H1 (cell line): Measurements from ENCODE around the gene GDNF. TPM values are rescaled to one million over a fixed set of nuclear protein-coding genes. Genes with fewer than 3 reads are reported as not detected.

ENCODE experiments used
- CTCF ChIA-PET: fragments of 300-600 bp; sonication (Branson Sonifier 250); formaldehyde crosslinking; loops from one replicate; lab custom pipeline; 2021; ENCODE audit not compliant: partially characterized antibody; lab: Charles Lee
- POLR2A ChIA-PET: fragments of 300-600 bp; sonication (Branson Sonifier 250); formaldehyde crosslinking; loops from one replicate; lab custom pipeline; 2021; ENCODE audit warnings: inconsistent platforms; ENCODE audit not compliant: partially characterized antibody; lab: Charles Lee
- DNase-seq, 2 experiments: peaks; one replicate each; pipeline versions ENCODE4 v3.0.0 to v3.0.0-alpha.2; 2010 to 2022; ENCODE audit warnings: low spot score in 2 of 2, low read depth in 1 of 2, mixed read lengths in 1 of 2
- FAIRE-seq: peaks from 2 replicates; lab custom pipeline; 2011; peaks lifted over from hg19 to GRCh38; lab: Jason Lieb, UNC
- H2AFZ ChIP-seq: 2 replicates; pipeline ENCODE4 v1.8.1; 2012; ENCODE audit warnings: low read length, inconsistent platforms
- H2AK5ac ChIP-seq: 2 replicates; pipeline ENCODE4 v1.6.1; 2013; ENCODE audit warnings: low read depth, low read length
- H2BK120ac ChIP-seq: replicated peaks from 2 replicates; pipeline ENCODE3; 2013; ENCODE audit warnings: low read depth, low read length, inconsistent platforms
- H2BK12ac ChIP-seq: 2 replicates; pipeline ENCODE4 v1.6.1; 2013; ENCODE audit warnings: low read depth, low read length
- H2BK15ac ChIP-seq: 2 replicates; pipeline ENCODE4 v1.6.1; 2013; ENCODE audit warnings: low read length
- H2BK20ac ChIP-seq: 2 replicates; pipeline ENCODE4 v1.6.1; 2013; ENCODE audit warnings: low read length
- H2BK5ac ChIP-seq: 2 replicates; pipeline ENCODE4 v1.6.1; 2013; ENCODE audit warnings: low read depth, low read length
- H3K14ac ChIP-seq: 2 replicates; pipeline ENCODE4 v1.6.1; 2013; ENCODE audit warnings: inconsistent platforms; ENCODE audit not compliant: insufficient read length
- H3K18ac ChIP-seq: 2 replicates; pipeline ENCODE4 v1.6.1; 2013; ENCODE audit warnings: low read length; ENCODE audit errors: extremely low read depth
- H3K23ac ChIP-seq: 2 replicates; pipeline ENCODE4 v1.6.1; 2013; ENCODE audit warnings: inconsistent platforms; ENCODE audit not compliant: insufficient read length
- H3K23me2 ChIP-seq: 2 replicates; pipeline ENCODE4 v1.6.1; 2013; ENCODE audit warnings: low read depth, low read length
- H3K27ac ChIP-seq: 2 replicates; pipeline ENCODE4 v1.6.1; 2011; ENCODE audit warnings: low read depth, low read length, inconsistent platforms
- H3K27me3 ChIP-seq, 4 experiments: replicated peaks in 1 of 4; 1 replicate in 1 of 4; 2 replicates in 3 of 4; pipeline versions ENCODE4 v1.6.1 to v1.8.1; 2011 to 2013; ENCODE audit warnings: low read length in 3 of 4, mild to moderate bottlenecking in 3 of 4, inconsistent platforms in 2 of 4, mixed read lengths in 2 of 4, moderate library complexity in 1 of 4; ENCODE audit not compliant: control insufficient read depth in 3 of 4, insufficient read depth in 3 of 4; ENCODE audit errors: extremely low read depth in 1 of 4
- H3K36me3 ChIP-seq, 4 experiments: 2 replicates each; pipeline versions ENCODE4 v1.6.1 to v1.8.1; 2011 to 2013; ENCODE audit warnings: mild to moderate bottlenecking in 4 of 4, low read length in 3 of 4, moderate library complexity in 2 of 4, control low read depth in 1 of 4, inconsistent platforms in 1 of 4; ENCODE audit not compliant: insufficient read depth in 4 of 4, control insufficient read depth in 2 of 4
- H3K4ac ChIP-seq: replicated peaks from 2 replicates; pipeline ENCODE3; 2013; ENCODE audit warnings: low read length, low read depth, mixed read lengths, inconsistent platforms; ENCODE audit not compliant: insufficient read length
- H3K4me1 ChIP-seq, 4 experiments: replicated peaks in 1 of 4; 1 replicate in 1 of 4; 2 replicates in 3 of 4; pipeline versions ENCODE4 v1.6.1 to v1.8.1; 2011 to 2013; ENCODE audit warnings: low read length in 3 of 4, inconsistent platforms in 2 of 4, mixed read lengths in 1 of 4; ENCODE audit not compliant: insufficient read depth in 4 of 4, control insufficient read depth in 3 of 4
- H3K4me2 ChIP-seq, 2 experiments: 2 replicates each; pipeline versions ENCODE4 v1.6.1 to v1.8.1; 2011 to 2013; ENCODE audit warnings: low read depth in 2 of 2, low read length in 2 of 2, control low read depth in 1 of 2, inconsistent platforms in 1 of 2, mild to moderate bottlenecking in 1 of 2; ENCODE audit not compliant: insufficient read depth in 1 of 2
- H3K4me3 ChIP-seq, 4 experiments: fragments of 200-600, 300-600 bp in 1 of 4; sonication (generic), shearing (Covaris generic), sonication (Bioruptor Twin) in 1 of 4; 2 replicates each; pipeline versions ENCODE4 v1.5.1 to v1.8.1; 2011 to 2016; ENCODE audit warnings: low read length in 4 of 4, low read depth in 3 of 4, control low read depth in 2 of 4, inconsistent platforms in 2 of 4, mild to moderate bottlenecking in 2 of 4, mixed read lengths in 1 of 4, moderate library complexity in 1 of 4; ENCODE audit not compliant: insufficient read depth in 2 of 4; ENCODE audit errors: extremely low read depth in 1 of 4
- H3K56ac ChIP-seq: replicated peaks from 2 replicates; pipeline ENCODE3; 2013; ENCODE audit warnings: low read depth, mild to moderate bottlenecking, mixed read lengths, low read length, inconsistent platforms; ENCODE audit not compliant: insufficient read length
- H3K79me1 ChIP-seq: 2 replicates; pipeline ENCODE4 v1.6.1; 2013; ENCODE audit warnings: low read depth, low read length, control low read depth
- H3K79me2 ChIP-seq, 2 experiments: 2 replicates each; pipeline versions ENCODE4 v1.6.1 to v1.8.1; 2012 to 2013; ENCODE audit warnings: low read length in 2 of 2, mild to moderate bottlenecking in 2 of 2, inconsistent platforms in 1 of 2; ENCODE audit not compliant: insufficient read depth in 2 of 2, control insufficient read depth in 1 of 2
- H3K9ac ChIP-seq, 4 experiments: replicated peaks in 1 of 4; 1 replicate in 1 of 4; 2 replicates in 3 of 4; pipeline versions ENCODE4 v1.6.1 to v1.8.1; 2011 to 2013; ENCODE audit warnings: low read depth in 3 of 4, low read length in 3 of 4, control low read depth in 2 of 4, mild to moderate bottlenecking in 2 of 4, moderate library complexity in 2 of 4, inconsistent platforms in 1 of 4; ENCODE audit errors: extremely low read depth in 1 of 4
- H3K9me3 ChIP-seq, 2 experiments: 2 replicates each; pipeline versions ENCODE4 v1.6.1 to v1.8.1; 2012 to 2013; ENCODE audit warnings: mild to moderate bottlenecking in 2 of 2, moderate library complexity in 2 of 2, control low read depth in 1 of 2, inconsistent platforms in 1 of 2, low read depth in 1 of 2, low read length in 1 of 2, mixed read lengths in 1 of 2; ENCODE audit not compliant: insufficient read depth in 2 of 2
- H4K20me1 ChIP-seq, 2 experiments: replicated peaks in 1 of 2; 2 replicates each; pipeline versions ENCODE3 to v1.8.1; 2011 to 2013; ENCODE audit warnings: inconsistent platforms in 2 of 2, low read length in 2 of 2, mild to moderate bottlenecking in 1 of 2; ENCODE audit not compliant: insufficient read depth in 2 of 2, control insufficient read depth in 1 of 2
- H4K5ac ChIP-seq: 2 replicates; pipeline ENCODE4 v1.6.1; 2013; ENCODE audit warnings: low read length, low read depth, mixed read lengths, inconsistent platforms; ENCODE audit not compliant: insufficient read length
- H4K8ac ChIP-seq: 2 replicates; pipeline ENCODE4 v1.8.0; 2013; ENCODE audit warnings: mild to moderate bottlenecking, moderate library complexity, low read length, inconsistent platforms; ENCODE audit not compliant: insufficient read depth; ENCODE audit errors: extremely low read depth
- H4K91ac ChIP-seq: replicated peaks from 2 replicates; pipeline ENCODE3; 2013; ENCODE audit warnings: low read length, mixed read lengths, inconsistent platforms; ENCODE audit not compliant: insufficient read length
- ATF2 ChIP-seq: IDR thresholded peaks from 2 replicates; pipeline ENCODE4 v1.6.1; 2012; ENCODE audit warnings: low read length, inconsistent platforms
- ATF3 ChIP-seq: IDR thresholded peaks from 2 replicates; pipeline ENCODE4 v1.6.1; 2011; ENCODE audit warnings: low read depth, mild to moderate bottlenecking, low read length; ENCODE audit not compliant: insufficient read depth
- EGR1 ChIP-seq: IDR thresholded peaks from 2 replicates; pipeline ENCODE4 v1.6.1; 2011; ENCODE audit warnings: low read depth, low read length, borderline replicate concordance
- EZH2 ChIP-seq: fragments of 200-600 bp; sonication (generic); IDR thresholded peaks from 2 replicates; pipeline ENCODE4 v1.7.1; 2012; ENCODE audit warnings: low read depth, mild to moderate bottlenecking, moderate library complexity, low read length, inconsistent platforms; ENCODE audit not compliant: severe bottlenecking
- FOSL1 ChIP-seq: IDR thresholded peaks from 2 replicates; pipeline ENCODE4 v1.6.1; 2011; ENCODE audit warnings: mild to moderate bottlenecking, low read depth, low read length, moderate library complexity; ENCODE audit not compliant: insufficient read depth
- KDM5A ChIP-seq: fragments of 200-600 bp; IDR thresholded peaks from 2 replicates; pipeline ENCODE4 v1.7.1; 2012; ENCODE audit warnings: mild to moderate bottlenecking, low read length, inconsistent platforms, mixed read lengths
- PHF8 ChIP-seq: fragments of 200-600 bp; sonication (generic); conservative IDR thresholded peaks from 2 replicates; pipeline ENCODE4 v1.7.1; 2012; ENCODE audit warnings: low read depth, mild to moderate bottlenecking, inconsistent platforms, low read length, moderate library complexity
- SAP30 ChIP-seq: fragments of 300-600 bp; sonication (generic); IDR thresholded peaks from 2 replicates; pipeline ENCODE4 v1.7.1; 2012; ENCODE audit warnings: low read length, moderate library complexity, mild to moderate bottlenecking, inconsistent platforms; ENCODE audit not compliant: insufficient read depth, insufficient replicate concordance
- TBP ChIP-seq: IDR thresholded peaks from 2 replicates; pipeline ENCODE4 v1.6.1; 2011; ENCODE audit warnings: low read depth, low read length, improper control_type of control experiment
- TEAD4 ChIP-seq: IDR thresholded peaks from 2 replicates; pipeline ENCODE4 v1.6.1; 2012; ENCODE audit warnings: low read depth, low read length, inconsistent platforms, mixed read lengths
- YY1 ChIP-seq: IDR thresholded peaks from 2 replicates; pipeline ENCODE4 v1.6.1; 2011; ENCODE audit warnings: low read depth, mild to moderate bottlenecking, low read length
- ZNF274 ChIP-seq: IDR thresholded peaks from 2 replicates; pipeline ENCODE4 v1.7.0; 2012; ENCODE audit warnings: low read length, borderline replicate concordance; ENCODE audit errors: extremely low read depth
- WGBS, 2 experiments: shearing (Covaris generic) in 1 of 2; methylation state at CpG; one replicate each; pipeline versions ENCODE4 v1.1.6 to v1.1.7; 2013 to 2015; ENCODE audit warnings: low lambda C conversion rate in 2 of 2, mixed read lengths in 2 of 2, inconsistent platforms in 1 of 2, low coverage in 1 of 2, missing lambda C conversion rate in 1 of 2; ENCODE audit not compliant: insufficient replicate concordance in 2 of 2, insufficient coverage in 1 of 2, insufficient read length in 1 of 2; ENCODE audit errors: extremely low coverage in 1 of 2, missing lambda C conversion rate in 1 of 2; 5-methylcytosine and 5-hydroxymethylcytosine counted together
- polyA plus RNA-seq, 7 experiments: library from polyadenylated mRNA; depleted of rRNA in 3 of 7; stranded (reverse) in 5 of 7; unstranded in 2 of 7; fragments of >200 nt in 5 of 7; fragments of 200-250 nt in 2 of 7; gene quantifications; 1 replicate in 5 of 7; 2 replicates in 1 of 7; 4 replicates in 1 of 7; pipeline versions ENCODE4 v1.2.1 to v1.2.3, GENCODE V29; 2011 to 2013; ENCODE audit warnings: missing spikeins in 2 of 7, mixed read lengths in 2 of 7
- total RNA-seq: library from RNA; stranded (reverse); fragmentation: NEBNext Ultra II Directional; extraction: Animal tissue kit (Norgen Biotek cat#: 25700); gene quantifications from 2 replicates; pipeline ENCODE4 v1.2.1, GENCODE V29; 2021

Gene GDNF
- total and polyA plus RNA-seq, 2 of the 8 experiments (the other 6 are each of a cell fraction or from before 2014, with no cell fraction given) = 0.15 to 2.0 TPM

- WGBS, 2 experiments = 94% methylated on average over 7 of the region's 7 CpGs; no CpG with 5 or more reads in 1 of the 2 experiments
- Histone ChIP-seq H3K56ac (no peak overlapping the region), H3K9ac (no peak overlapping the region), H3K23ac (no peak overlapping the region), H3K27me3 (no peaks in the 10 kb centered on the region), H2AK5ac (no peak overlapping the region), H4K91ac (no peak overlapping the region), H3K4me1 (no peaks in the 10 kb centered on the region), H3K4me3 (no peak overlapping the region), H2AFZ (no peak overlapping the region), H3K14ac (no peak overlapping the region), H2BK12ac (no peak overlapping the region), H2BK120ac (no peak overlapping the region), H3K4me2 (no peak overlapping the region), H4K5ac (no peak overlapping the region), H2BK15ac (no peak overlapping the region), H3K36me3 (no peaks in the 10 kb centered on the region), H3K23me2 (no peaks in the 10 kb centered on the region), H3K9me3 (peaks cover 9 to 14% of the 10 kb centered on the region in 2 experiments; a peak in 3 of 4 replicates), H3K79me2 (no peaks in the 10 kb centered on the region), H4K20me1 (no peaks in the 10 kb centered on the region), H4K8ac (no peak overlapping the region), H2BK5ac (no peak overlapping the region), H3K4ac (no peak overlapping the region), H3K27ac (no peak overlapping the region), H3K18ac (no peak overlapping the region), H3K79me1 (no peaks in the 10 kb centered on the region), H2BK20ac (no peak overlapping the region)
- DNase-seq = no peak
- ChIA-PET POLR2A (no interaction called here), CTCF (interaction anchor here (0.6 to 5.0 kb wide), 12 partner anchors 9 to 495 kb away, joined by 3 to 42 read pairs (median 3); no protein-coding TSS in a partner anchor)
- no peak for FAIRE-seq
- TF ChIP-seq SAP30 (no peak), FOSL1 (no peak), EGR1 (no peak), ATF2 (no peak), TEAD4 (no peak), ZNF274 (no peak), PHF8 (no peak), KDM5A (no peak), TBP (no peak), ATF3 (no peak), YY1 (no peak), EZH2 (no peak)
Observed at GRCh38 chr5:37776826-37777225, 63.0 kb downstream of the GDNF start.
